ENCODE measurements around the gene TTC7B. TPM values are rescaled to one million over a fixed set of nuclear protein-coding genes. Genes with fewer than 3 reads are reported as not detected.
A peak's percentile ranks its signal among the peaks of the same experiment; 100 is the strongest.
"Not testable (repeated sequence)": the region's sequence is repeated elsewhere in the genome, so short reads cannot be mapped to it uniquely, and the experiment has no call there.

Gene TTC7B
- total RNA-seq = 10 to 100 TPM; 25.0 to 40.7 TPM

- TF ChIP-seq CTCF (IDR thresholded peaks at IDR 0.05) = no peak
- no peak for TF ChIP-seq POLR2A (IDR thresholded peaks at IDR 0.05)
- no peak for TF ChIP-seq POLR2AphosphoS5 (IDR thresholded peaks at IDR 0.05)
- peak within 1 kb of the TSS in 1 of 2 donors; percentile 43 for H3K27ac ChIP-seq
- no peak for DNase-seq (ENCODE audit: low spot score)
- peak within 1 kb of the TSS; percentile 51 to 55 for H3K4me3 ChIP-seq
- WGBS = under 1% methylated on average over 77 of the region's 111 CpGs
- intact Hi-C loops (cut with DNase I) = loop anchor here (10.0 kb wide), 1 partner anchor 511 kb away; no protein-coding TSS in a partner anchor
- H3K27me3 ChIP-seq (replicated peaks; ENCODE audit: insufficient read depth) = no peaks in the 10 kb centered on the region
- H3K9me3 ChIP-seq = no peaks in the 10 kb centered on the region
- no peaks in the 10 kb centered on the region for H3K36me3 ChIP-seq
- H3K4me1 ChIP-seq (replicated peaks) = peaks cover 5% of the 10 kb centered on the region
Measured at GRCh38 chr14:90815822-90816662, at the start of gene TTC7B. TTC7B (minus strand) TSS chr14:90816430; CDS start chr14:90816295, 135 bp downstream.

DNA sequence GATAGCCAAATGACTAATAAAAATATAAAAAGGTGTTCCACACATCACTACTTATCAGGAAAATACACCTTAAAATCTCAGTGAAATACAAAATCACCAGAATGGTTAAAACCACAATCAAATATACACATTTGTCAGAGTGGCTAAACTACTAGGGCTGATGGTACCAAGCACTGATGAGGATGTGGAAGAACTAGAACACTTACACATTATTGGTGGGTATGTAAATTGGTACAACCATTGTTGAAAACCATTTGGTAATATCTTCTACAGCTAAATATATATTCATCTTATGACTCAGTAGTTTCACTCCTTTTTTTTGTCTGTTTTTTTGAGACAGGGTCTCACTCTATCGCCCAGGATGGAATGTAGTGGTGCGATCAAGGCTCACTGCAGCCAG lies 48.5 kb upstream of the TTC7B start:
- no peak for TF ChIP-seq CTCF (IDR thresholded peaks at IDR 0.05)
- TF ChIP-seq POLR2AphosphoS5 (IDR thresholded peaks at IDR 0.05) = no peak
- no peak for TF ChIP-seq POLR2A (IDR thresholded peaks at IDR 0.05)
- H3K4me3 ChIP-seq = no peak overlapping the region
- intact Hi-C loops (cut with DNase I) = no loop called here
- H3K27ac ChIP-seq = no peak overlapping the region
- no peaks in the 10 kb centered on the region for H3K4me1 ChIP-seq (replicated peaks)
- no peaks in the 10 kb centered on the region for H3K9me3 ChIP-seq
- 100% methylated on average over 2 of the region's 2 CpGs for WGBS
- H3K27me3 ChIP-seq (replicated peaks; ENCODE audit: insufficient read depth) = no peaks in the 10 kb centered on the region
- no peaks in the 10 kb centered on the region for H3K36me3 ChIP-seq
- DNase-seq (ENCODE audit: low spot score) = no peak

DNA sequence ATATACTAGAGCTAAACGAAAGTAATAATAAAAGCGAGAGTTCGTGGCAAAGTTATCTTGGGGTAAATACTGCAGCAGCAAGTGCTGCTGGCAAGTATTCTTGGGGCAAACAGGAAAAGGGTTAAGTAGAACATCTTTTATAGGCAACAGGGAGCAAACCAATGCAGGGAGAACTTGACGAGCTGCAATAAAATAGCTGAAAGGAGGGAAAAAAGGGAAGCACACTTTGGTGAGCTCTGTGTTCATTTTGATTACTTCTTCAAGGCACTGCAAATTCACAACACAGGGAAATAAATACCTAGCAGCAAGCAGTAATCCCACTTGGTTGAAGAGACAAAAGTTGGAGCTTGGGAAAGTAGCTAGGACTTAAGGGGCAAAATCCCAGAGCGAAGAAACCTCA lies 42.3 kb upstream of the TTC7B start:
- intact Hi-C loops (cut with DNase I) = no loop called here
- no peaks in the 10 kb centered on the region for H3K9me3 ChIP-seq
- 39% methylated on average over 5 of the region's 5 CpGs for WGBS
- H3K36me3 ChIP-seq = no peaks in the 10 kb centered on the region
- no peak overlapping the region for H3K27ac ChIP-seq
- no peaks in the 10 kb centered on the region for H3K4me1 ChIP-seq (replicated peaks)
- H3K27me3 ChIP-seq (replicated peaks; ENCODE audit: insufficient read depth) = no peaks in the 10 kb centered on the region
- TF ChIP-seq CTCF (IDR thresholded peaks at IDR 0.05) (no peak), POLR2A (IDR thresholded peaks at IDR 0.05) (no peak), POLR2AphosphoS5 (IDR thresholded peaks at IDR 0.05) (no peak)
- DNase-seq (ENCODE audit: low spot score) = no peak
- H3K4me3 ChIP-seq = no peak overlapping the region

DNA sequence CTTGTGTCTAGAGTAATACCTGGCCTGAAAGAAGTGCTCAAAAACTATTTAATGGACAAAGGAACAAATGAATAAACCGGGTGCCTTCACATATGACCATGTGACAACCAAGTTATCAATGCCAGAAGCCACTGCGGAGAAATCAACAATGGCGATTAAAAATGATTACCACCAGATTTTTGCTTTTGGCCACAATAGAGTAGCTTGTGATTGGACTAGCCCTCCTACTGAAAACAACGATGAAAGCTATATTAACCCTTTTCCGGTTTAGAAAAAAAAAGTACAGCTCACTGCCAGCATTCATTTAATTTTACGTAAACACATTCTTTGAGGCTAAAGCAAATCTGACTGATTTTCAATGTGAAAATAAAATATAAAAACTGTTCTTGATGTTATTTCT lies 41.6 kb upstream of the TTC7B start:
- Histone ChIP-seq H3K9me3 (no peaks in the 10 kb centered on the region), H3K27me3 (replicated peaks; ENCODE audit: insufficient read depth) (no peaks in the 10 kb centered on the region), H3K4me1 (replicated peaks) (no peaks in the 10 kb centered on the region), H3K36me3 (no peaks in the 10 kb centered on the region), H3K27ac (no peak overlapping the region), H3K4me3 (no peak overlapping the region)
- no peak for DNase-seq (ENCODE audit: low spot score)
- intact Hi-C loops (cut with DNase I) = no loop called here
- no peak for TF ChIP-seq POLR2A (IDR thresholded peaks at IDR 0.05)
- no peak for TF ChIP-seq POLR2AphosphoS5 (IDR thresholded peaks at IDR 0.05)
- no peak for TF ChIP-seq CTCF (IDR thresholded peaks at IDR 0.05)
- WGBS = 63% methylated on average over 6 of the region's 6 CpGs

GRCh38 chr14:90856115-90856514 lies 39.9 kb upstream of the TTC7B start:
- H3K27me3 ChIP-seq (replicated peaks; ENCODE audit: insufficient read depth); H3K4me3 ChIP-seq; H3K9me3 ChIP-seq; H3K27ac ChIP-seq; intact Hi-C loops (cut with DNase I); H3K36me3 ChIP-seq; DNase-seq (ENCODE audit: low spot score); H3K4me1 ChIP-seq (replicated peaks): not testable (repeated sequence)
- WGBS = 92% methylated on average over 5 of the region's 5 CpGs

All from prostate gland (tissue), 2 donors.